Epidermal melanocyte (primary cell): ENCODE measurements around the gene AUTS2.

Source experiments
- DNase-seq: peaks from one replicate; pipeline ENCODE4 v3.0.0; 2011; ENCODE audit warnings: low spot score; ENCODE audit not compliant: insufficient read length

AUTS2 gene

GRCh38 chr7:70480927-70481569, 882.8 kb downstream of the AUTS2 start:
- DNase-seq: no peak

- DNase-seq: no peak
Measured at GRCh38 chr7:70481570-70482123, 883.4 kb downstream of the AUTS2 start.

GRCh38 chr7:70484255-70484654, 886.0 kb downstream of the AUTS2 start:
- DNase-seq: no peak

GRCh38 chr7:70486977-70487376, 888.7 kb downstream of the AUTS2 start:
- DNase-seq: no peak

GRCh38 chr7:70487428-70487827, 889.2 kb downstream of the AUTS2 start:
- DNase-seq: no peak

GRCh38 chr7:70487886-70488285, 889.6 kb downstream of the AUTS2 start:
- DNase-seq: no peak

- DNase-seq: no peak
Measured at GRCh38 chr7:70489813-70490212, 891.5 kb downstream of the AUTS2 start.

GRCh38 chr7:70492625-70493024, 894.4 kb downstream of the AUTS2 start:
- no peak for DNase-seq

GRCh38 chr7:70494225-70495032, 896.2 kb downstream of the AUTS2 start:
- DNase-seq: no peak

GRCh38 chr7:70495033-70495376, 896.7 kb downstream of the AUTS2 start:
- no peak for DNase-seq

GRCh38 chr7:70497793-70498192, 899.5 kb downstream of the AUTS2 start:
- DNase-seq: no peak

GRCh38 chr7:70498232-70498992, 900.1 kb downstream of the AUTS2 start:
- no peak for DNase-seq

- DNase-seq: no peak
Measured at GRCh38 chr7:70500261-70500660, 902.0 kb downstream of the AUTS2 start.

GRCh38 chr7:70502117-70502863, 904.0 kb downstream of the AUTS2 start:
- DNase-seq: no peak

- no peak for DNase-seq
Measured at GRCh38 chr7:70504254-70504653, 906.0 kb downstream of the AUTS2 start.

GRCh38 chr7:70505468-70505867, 907.2 kb downstream of the AUTS2 start:
- no peak for DNase-seq

GRCh38 chr7:70505886-70506285, 907.6 kb downstream of the AUTS2 start:
- DNase-seq: no peak

- DNase-seq: no peak
Measured at GRCh38 chr7:70506434-70506833, 908.2 kb downstream of the AUTS2 start.

GRCh38 chr7:70512144-70512543, 913.9 kb downstream of the AUTS2 start:
- no peak for DNase-seq

GRCh38 chr7:70512761-70513160, 914.5 kb downstream of the AUTS2 start:
- DNase-seq: no peak

- no peak for DNase-seq
Measured at GRCh38 chr7:70520611-70521010, 922.3 kb downstream of the AUTS2 start.
